ENCODE data around the gene HS2ST1. TPM values are rescaled to one million over a fixed set of nuclear protein-coding genes. Genes with fewer than 3 reads are reported as not detected.
A peak's percentile ranks its signal among the peaks of the same experiment; 100 is the strongest.
"Not testable (repeated sequence)": the region's sequence is repeated elsewhere in the genome, so short reads cannot be mapped to it uniquely, and the experiment has no call there.

Gene HS2ST1
- total RNA-seq, 1 donor from 2014 or later: 10.7 TPM

GRCh38 chr1:86957221-86957620 lies 42.8 kb downstream of the HS2ST1 start:
- ATAC-seq (ENCODE audit: poor library complexity) (no peak), DNase-seq (no peak)
- intact Hi-C loops (cut with DNase I): no loop called here

GRCh38 chr1:86960548-86960947 lies 46.1 kb downstream of the HS2ST1 start:
- intact Hi-C loops (cut with DNase I): no loop called here
- ATAC-seq (ENCODE audit: poor library complexity): no peak
- no peak for DNase-seq

GRCh38 chr1:86963841-86964240 lies 49.4 kb downstream of the HS2ST1 start:
- DNase-seq: peak; percentile 20
- intact Hi-C loops (cut with DNase I): not testable (repeated sequence)

DNA sequence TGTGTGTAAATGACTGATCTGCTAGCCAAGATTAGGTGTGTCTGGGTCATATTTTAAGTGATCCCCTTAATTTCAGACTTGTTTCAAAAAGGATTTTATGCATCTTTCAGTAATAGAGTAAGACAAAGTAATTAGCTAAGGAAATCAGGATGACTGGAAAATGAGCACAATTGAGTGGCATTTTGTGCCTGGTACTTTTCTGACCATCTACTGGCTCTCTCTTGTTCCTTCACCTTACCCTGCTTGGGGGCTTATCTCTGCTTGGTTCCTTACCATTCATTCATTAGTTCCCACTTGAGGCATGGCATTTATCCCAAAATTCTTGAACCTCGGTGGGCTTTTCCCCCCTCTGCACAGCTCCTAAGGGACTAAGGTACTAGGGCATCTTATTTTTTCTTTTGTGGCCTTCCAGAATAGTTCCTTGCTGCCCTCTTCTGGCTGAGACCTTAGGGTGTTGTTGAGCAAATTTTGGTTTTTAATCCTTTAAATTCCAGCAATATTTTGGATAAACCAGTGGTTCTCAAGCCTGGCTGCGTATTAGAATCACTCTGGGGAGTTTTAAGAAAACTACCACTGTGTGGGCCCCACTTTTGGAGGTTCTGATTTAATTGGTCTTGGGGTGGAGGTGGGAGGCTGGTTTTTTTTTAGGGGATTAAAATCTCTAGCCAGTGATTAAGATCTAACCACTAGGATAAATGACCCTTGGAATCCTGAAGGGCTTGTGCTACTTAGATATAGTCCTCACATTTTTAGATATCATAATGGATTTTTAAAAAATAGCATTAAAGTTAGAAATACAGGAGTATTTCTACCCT lies 50.8 kb downstream of the HS2ST1 start:
- intact Hi-C loops (cut with DNase I): loop anchor here (5.0 kb wide), 1 partner anchor 133 kb away; no protein-coding TSS in a partner anchor
- peak; percentile 52 for ATAC-seq (ENCODE audit: poor library complexity)
- DNase-seq: no peak

More at GRCh38 chr1:86963841-86964240, 49.4 kb downstream of the HS2ST1 start:
- not testable (repeated sequence) for ATAC-seq (ENCODE audit: poor library complexity)

DNA sequence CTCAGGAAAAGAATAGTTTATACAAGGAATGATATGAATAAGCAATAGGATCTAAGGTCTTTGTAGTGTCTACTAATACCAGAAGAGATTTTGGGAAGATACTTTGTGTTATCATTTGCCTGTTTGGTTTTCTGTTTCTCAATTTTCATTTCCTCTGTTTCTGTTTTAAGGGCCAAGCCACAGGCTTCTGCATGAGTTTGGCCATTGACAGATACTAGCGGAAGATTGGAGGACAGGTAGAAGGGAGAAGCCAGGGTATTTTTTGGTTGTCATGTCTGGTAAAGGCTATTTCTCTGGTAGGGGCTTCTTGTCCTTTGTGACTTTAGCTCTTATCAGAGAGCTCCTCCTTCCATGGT lies 51.4 kb downstream of the HS2ST1 start:
- intact Hi-C loops (cut with DNase I): loop anchor here (5.0 kb wide), 1 partner anchor 134 kb away; no protein-coding TSS in a partner anchor
- ATAC-seq (ENCODE audit: poor library complexity) (no peak), DNase-seq (no peak)

DNA sequence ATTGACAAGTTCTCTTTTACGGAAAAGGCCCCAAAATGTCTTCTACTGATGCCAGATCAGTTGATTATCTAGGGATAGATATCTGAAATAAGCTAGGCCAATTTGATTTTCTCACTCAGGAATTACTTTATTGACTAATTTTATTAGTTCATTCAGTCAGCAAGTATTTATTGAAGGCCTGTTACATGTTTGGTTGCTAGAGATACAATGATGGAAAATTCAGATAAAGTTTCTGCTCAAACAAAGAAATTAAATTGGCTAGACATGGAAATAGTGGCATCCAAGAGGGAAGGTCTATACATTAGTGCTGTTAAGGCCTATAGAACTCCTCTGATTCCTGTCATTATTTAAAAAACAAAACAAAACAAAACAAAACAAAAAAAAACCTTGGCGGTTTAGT lies 56.5 kb downstream of the HS2ST1 start:
- DNase-seq (no peak), ATAC-seq (ENCODE audit: poor library complexity) (no peak)
- intact Hi-C loops (cut with DNase I): no loop called here

- ATAC-seq (ENCODE audit: poor library complexity) (no peak), DNase-seq (no peak)
- intact Hi-C loops (cut with DNase I): no loop called here
These were observed 57.3 kb downstream of the HS2ST1 start for GRCh38 chr1:86971778-86972177.

GRCh38 chr1:86972262-86972661 lies 57.8 kb downstream of the HS2ST1 start:
- DNase-seq: no peak
- ATAC-seq (ENCODE audit: poor library complexity): no peak
- intact Hi-C loops (cut with DNase I): no loop called here

- intact Hi-C loops (cut with DNase I): no loop called here
- DNase-seq (no peak), ATAC-seq (ENCODE audit: poor library complexity) (no peak)
These were observed 61.6 kb downstream of the HS2ST1 start for GRCh38 chr1:86975993-86976550.

DNA sequence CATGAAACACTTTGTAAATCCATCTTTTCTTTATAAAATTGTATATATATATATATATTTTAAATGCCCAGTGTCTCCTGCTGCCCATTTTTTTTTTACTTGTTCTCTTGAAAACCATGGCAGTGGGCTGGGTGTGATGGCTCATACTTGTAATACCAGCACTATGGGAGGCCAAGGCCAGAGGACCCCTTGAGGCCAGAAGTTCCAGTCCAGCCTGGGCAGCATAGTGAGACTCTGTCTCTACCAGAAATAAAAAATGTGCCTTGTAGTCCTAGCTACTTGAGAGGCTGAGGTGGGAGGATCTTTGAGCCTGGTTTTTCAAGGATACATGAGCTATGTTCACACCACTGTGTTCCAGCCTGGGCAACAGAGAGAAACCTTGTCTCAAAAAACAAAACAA lies 62.2 kb downstream of the HS2ST1 start:
- intact Hi-C loops (cut with DNase I): no loop called here
- ATAC-seq (ENCODE audit: poor library complexity) (no peak), DNase-seq (no peak)

DNA sequence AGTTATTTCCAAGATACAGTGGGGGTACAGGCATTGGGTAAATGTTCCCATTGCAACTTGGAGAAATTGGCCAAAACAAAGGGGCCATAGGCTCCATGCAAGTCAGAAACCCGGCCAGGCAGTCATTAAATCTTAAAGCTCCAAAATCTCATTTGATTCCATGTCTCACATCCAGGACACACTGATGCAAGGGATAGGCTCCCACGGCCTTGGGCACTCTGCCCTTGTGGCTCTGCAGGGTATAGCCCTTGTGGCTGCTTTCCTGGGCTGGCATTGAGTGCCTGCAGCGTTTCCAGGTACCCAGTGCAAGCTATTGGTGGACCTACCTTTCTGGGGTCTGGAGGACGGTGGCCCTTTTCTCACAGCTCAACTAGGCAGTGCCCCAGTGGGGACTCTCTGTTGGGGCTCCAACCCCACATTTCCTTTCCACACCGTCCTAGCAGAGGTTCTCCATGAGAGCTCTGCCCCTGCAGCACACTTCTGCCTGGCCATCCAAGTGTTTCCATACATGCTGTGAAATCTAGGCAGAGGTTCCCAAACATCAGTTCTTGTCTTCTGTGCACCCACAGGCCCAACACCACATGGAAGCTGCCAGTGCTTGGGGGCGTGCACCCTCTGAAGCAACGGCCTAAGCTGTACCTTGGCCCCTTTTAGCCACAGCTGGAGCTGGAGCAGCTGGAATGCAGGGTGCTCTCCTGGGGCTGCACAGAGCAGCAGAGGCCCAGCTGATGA lies 67.2 kb downstream of the HS2ST1 start:
- ATAC-seq (ENCODE audit: poor library complexity) (peak; percentile 25), DNase-seq (no peak)
- intact Hi-C loops (cut with DNase I): no loop called here

- ATAC-seq (ENCODE audit: poor library complexity); DNase-seq; intact Hi-C loops (cut with DNase I): not testable (repeated sequence)
These were observed 69.2 kb downstream of the HS2ST1 start for GRCh38 chr1:86983677-86984076.

- ATAC-seq (ENCODE audit: poor library complexity) (no peak), DNase-seq (no peak)
- intact Hi-C loops (cut with DNase I): no loop called here
These were observed 73.0 kb downstream of the HS2ST1 start for GRCh38 chr1:86987446-86987845.

- intact Hi-C loops (cut with DNase I): no loop called here
- DNase-seq: no peak
- ATAC-seq (ENCODE audit: poor library complexity): no peak
These were observed 74.4 kb downstream of the HS2ST1 start for GRCh38 chr1:86988835-86989234.

- intact Hi-C loops (cut with DNase I); ATAC-seq (ENCODE audit: poor library complexity); DNase-seq: not testable (repeated sequence)
These were observed 75.3 kb downstream of the HS2ST1 start for GRCh38 chr1:86989690-86990089.

DNA sequence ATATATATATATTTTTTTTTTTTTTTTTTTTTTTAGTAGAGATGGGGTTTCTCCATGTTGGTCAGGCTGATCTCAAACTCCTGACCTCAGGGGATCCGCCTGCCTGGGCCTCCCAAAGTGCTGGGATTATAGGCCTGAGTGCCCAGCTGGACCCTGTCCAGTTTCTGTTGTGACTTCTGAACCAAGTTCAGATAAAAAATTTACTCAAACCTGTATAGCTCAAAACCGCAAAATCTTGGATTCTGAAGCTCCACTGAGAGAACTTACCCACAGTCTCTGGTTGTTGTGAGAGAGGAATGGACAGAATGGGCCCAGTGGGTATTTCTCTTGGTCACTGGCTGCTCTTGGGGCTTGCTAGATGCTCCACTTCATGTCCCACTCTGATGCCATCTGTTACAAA lies 76.4 kb downstream of the HS2ST1 start:
- ATAC-seq (ENCODE audit: poor library complexity) (no peak), DNase-seq (no peak)
- intact Hi-C loops (cut with DNase I): no loop called here

GRCh38 chr1:86991549-86992186 lies 77.2 kb downstream of the HS2ST1 start:
- ATAC-seq (ENCODE audit: poor library complexity) (no peak), DNase-seq (no peak)
- intact Hi-C loops (cut with DNase I): no loop called here

- DNase-seq (no peak), ATAC-seq (ENCODE audit: poor library complexity) (no peak)
- intact Hi-C loops (cut with DNase I): no loop called here
These were observed 78.4 kb downstream of the HS2ST1 start for GRCh38 chr1:86992861-86993260.

- DNase-seq: no peak
- no peak for ATAC-seq (ENCODE audit: poor library complexity)
- intact Hi-C loops (cut with DNase I): no loop called here
These were observed 79.0 kb downstream of the HS2ST1 start for GRCh38 chr1:86993269-86993985.
